ENCODE results near the gene PREX1.
"Not testable (repeated sequence)": the region's sequence is repeated elsewhere in the genome, so short reads cannot be mapped to it uniquely, and the experiment has no call there.

Gene PREX1

DNA sequence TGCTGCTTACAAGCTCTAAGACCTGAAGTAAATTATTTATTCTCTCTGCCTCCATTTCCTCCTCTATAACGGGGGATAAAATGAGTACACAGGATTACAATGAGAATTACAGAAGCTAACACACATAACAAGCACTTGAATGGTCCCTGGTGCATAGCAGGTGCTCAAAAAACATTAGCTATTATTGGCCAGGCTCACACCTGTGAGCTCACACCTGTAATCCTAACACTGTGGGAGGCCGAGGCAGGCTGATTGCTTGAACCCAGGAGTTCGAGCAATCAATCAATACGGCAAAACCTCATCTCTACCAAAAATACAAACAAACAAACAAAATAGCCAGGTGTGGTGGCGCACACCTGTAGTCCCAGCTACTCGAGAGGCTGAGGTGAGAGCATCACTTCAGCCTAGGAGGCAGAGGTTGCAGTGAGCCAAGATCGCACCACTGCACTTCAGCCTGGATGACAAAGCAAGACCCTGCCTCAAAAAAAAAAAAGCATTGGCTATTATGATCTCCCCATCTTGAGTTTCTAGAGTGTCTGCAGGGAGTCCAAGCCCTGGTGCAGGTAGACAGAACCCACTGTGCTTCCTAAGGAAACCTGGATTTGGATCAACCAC is 68.1 kb downstream of the PREX1 start:
- no peak for TF ChIP-seq POLR2A (IDR thresholded peaks at IDR 0.05; ENCODE audit: extremely low read depth, insufficient read length)
- TF ChIP-seq, protein P1, sequence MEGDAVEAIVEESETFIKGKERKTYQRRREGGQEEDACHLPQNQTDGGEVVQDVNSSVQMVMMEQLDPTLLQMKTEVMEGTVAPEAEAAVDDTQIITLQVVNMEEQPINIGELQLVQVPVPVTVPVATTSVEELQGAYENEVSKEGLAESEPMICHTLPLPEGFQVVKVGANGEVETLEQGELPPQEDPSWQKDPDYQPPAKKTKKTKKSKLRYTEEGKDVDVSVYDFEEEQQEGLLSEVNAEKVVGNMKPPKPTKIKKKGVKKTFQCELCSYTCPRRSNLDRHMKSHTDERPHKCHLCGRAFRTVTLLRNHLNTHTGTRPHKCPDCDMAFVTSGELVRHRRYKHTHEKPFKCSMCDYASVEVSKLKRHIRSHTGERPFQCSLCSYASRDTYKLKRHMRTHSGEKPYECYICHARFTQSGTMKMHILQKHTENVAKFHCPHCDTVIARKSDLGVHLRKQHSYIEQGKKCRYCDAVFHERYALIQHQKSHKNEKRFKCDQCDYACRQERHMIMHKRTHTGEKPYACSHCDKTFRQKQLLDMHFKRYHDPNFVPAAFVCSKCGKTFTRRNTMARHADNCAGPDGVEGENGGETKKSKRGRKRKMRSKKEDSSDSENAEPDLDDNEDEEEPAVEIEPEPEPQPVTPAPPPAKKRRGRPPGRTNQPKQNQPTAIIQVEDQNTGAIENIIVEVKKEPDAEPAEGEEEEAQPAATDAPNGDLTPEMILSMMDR (IDR thresholded peaks at IDR 0.05; ENCODE audit: low read depth, low read length): no peak
- TF ChIP-seq MYC (IDR thresholded peaks at IDR 0.05; ENCODE audit: low read depth, low read length): no peak
- TF ChIP-seq, protein P2, sequence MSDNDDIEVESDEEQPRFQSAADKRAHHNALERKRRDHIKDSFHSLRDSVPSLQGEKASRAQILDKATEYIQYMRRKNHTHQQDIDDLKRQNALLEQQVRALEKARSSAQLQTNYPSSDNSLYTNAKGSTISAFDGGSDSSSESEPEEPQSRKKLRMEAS (IDR thresholded peaks at IDR 0.05; ENCODE audit: low read depth, low read length): no peak
- H3K4me3 ChIP-seq (ENCODE audit: low read depth, low read length): no peak overlapping the region
- no peak for DNase-seq (ENCODE audit: low read depth)

DNA sequence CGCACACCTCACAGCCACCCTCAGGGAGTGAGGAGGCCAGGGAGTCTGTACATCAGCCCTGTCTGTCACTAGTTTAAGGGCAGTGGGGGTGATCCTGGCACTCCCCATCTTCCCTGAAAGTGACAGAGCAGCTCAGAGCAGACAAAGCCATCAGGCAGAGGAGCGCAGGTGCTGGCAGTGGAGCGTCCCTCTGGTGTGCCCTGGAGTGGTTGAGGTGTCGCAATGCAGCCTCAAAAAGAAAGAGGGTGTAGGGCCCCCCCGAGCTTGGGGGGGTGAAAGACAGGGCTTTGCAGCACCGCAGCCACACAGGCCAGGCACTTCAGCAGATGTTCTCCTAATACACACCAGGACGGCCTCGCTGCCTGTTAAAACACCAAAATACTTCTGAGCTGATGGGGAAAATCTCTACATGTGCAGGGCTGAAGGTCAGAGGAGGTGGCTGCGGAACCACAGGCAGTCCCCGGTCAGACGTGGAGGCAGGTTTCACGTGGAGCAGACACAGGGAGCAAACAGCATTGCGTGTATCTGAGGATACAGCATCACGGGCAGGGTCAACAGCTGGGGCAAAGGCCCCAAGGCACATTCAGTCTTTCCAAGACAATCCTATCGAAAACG is 69.5 kb downstream of the PREX1 start:
- DNase-seq (ENCODE audit: low read depth): peak; percentile 84
- no peak overlapping the region for H3K4me3 ChIP-seq (ENCODE audit: low read depth, low read length)
- no peak for TF ChIP-seq POLR2A (IDR thresholded peaks at IDR 0.05; ENCODE audit: extremely low read depth, insufficient read length)
- TF ChIP-seq, protein P2 (IDR thresholded peaks at IDR 0.05; ENCODE audit: low read depth, low read length): no peak; the same call in 1 of the 2 replicates
- TF ChIP-seq MYC (IDR thresholded peaks at IDR 0.05; ENCODE audit: low read depth, low read length): no peak
- TF ChIP-seq, protein P1 (IDR thresholded peaks at IDR 0.05; ENCODE audit: low read depth, low read length): no peak

DNA sequence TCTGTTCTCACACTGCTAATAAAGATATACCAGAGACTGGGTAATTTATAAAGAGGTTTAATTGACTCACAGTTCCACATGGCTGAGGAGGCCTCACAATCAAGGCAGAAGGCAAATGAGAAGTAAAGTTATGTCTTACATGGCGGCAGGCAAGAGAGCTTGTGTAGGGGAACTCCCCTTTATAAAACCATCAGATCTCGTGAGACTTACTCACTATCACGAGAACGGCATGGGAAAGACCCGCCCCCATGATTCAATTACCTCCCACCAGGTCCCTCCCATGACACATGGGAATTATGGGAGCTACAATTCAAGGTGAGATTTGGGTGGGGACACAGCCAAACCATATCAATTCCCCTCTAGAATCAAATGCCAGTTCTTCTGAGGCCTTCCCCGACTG is 71.0 kb downstream of the PREX1 start:
- not testable (repeated sequence) for DNase-seq (ENCODE audit: low read depth); H3K4me3 ChIP-seq (ENCODE audit: low read depth, low read length)

DNA sequence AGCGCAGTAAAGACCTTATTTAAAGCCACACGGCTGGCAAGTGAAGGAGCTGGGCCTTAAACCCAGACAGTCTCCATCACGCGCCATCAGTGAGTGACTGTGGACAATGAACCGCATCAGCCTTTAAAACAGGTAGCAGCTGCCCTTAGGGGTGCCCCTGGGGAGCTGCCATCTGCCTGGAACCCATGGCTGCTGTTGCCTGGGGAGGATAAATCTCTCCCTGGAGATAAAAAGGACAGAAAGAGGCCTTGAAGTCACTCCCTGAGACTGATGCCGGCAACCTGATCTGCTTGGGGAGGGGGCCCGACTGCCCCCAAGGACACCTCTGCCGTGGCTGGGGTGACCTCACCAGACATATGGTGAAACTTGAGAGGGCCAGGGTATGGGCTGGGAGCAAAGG is 73.5 kb downstream of the PREX1 start:
- H3K4me3 ChIP-seq (ENCODE audit: low read depth, low read length): no peak overlapping the region
- no peak for TF ChIP-seq POLR2A (IDR thresholded peaks at IDR 0.05; ENCODE audit: extremely low read depth, insufficient read length)
- TF ChIP-seq, protein P1 (IDR thresholded peaks at IDR 0.05; ENCODE audit: low read depth, low read length): no peak
- no peak for TF ChIP-seq MYC (IDR thresholded peaks at IDR 0.05; ENCODE audit: low read depth, low read length)
- TF ChIP-seq, protein P2 (IDR thresholded peaks at IDR 0.05; ENCODE audit: low read depth, low read length): no peak
- DNase-seq (ENCODE audit: low read depth): no peak

DNA sequence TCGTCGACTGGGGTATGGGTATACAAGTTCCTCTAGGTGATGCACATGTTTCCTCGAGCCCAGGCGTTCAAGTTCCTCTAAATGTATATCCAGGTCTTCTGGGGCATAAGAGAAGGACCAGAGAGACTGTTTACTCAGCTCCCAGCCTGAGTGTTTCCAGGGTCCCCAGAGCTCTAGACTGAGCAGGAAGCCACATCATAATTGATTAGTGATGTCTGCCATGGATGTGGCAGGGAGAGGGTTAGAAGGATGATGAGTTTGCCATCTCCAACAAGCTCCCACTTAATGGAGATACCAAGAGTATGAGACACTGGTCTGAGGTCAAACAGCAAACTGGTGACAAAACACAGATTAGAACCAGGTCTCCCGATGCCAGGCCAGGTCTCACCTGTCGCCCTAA is 74.8 kb downstream of the PREX1 start:
- no peak for DNase-seq (ENCODE audit: low read depth)
- TF ChIP-seq, protein P2 (IDR thresholded peaks at IDR 0.05; ENCODE audit: low read depth, low read length): no peak
- TF ChIP-seq, protein P1 (IDR thresholded peaks at IDR 0.05; ENCODE audit: low read depth, low read length): no peak

DNA sequence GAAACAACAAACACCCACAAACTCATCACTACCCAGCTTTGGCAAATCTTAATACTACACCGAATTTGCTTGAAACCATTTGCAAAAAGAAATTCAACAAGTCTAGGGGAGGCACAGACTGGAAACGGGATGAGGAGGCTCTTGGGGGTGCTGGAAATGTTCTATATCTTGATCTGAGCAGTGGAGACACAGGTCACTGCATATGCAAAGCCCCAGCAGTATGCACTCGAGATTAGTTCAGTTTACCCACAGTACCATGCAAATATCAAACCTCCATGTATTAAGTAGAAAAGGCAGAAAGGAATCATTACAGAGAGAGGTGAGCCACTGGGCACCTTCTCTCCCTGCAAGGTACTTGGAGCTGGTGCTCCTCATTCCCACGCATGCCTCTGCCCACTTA is 75.9 kb downstream of the PREX1 start:
- TF ChIP-seq, protein P2 (IDR thresholded peaks at IDR 0.05; ENCODE audit: low read depth, low read length): no peak
- no peak for TF ChIP-seq MYC (IDR thresholded peaks at IDR 0.05; ENCODE audit: low read depth, low read length)
- TF ChIP-seq, protein P1 (IDR thresholded peaks at IDR 0.05; ENCODE audit: low read depth, low read length): no peak
- TF ChIP-seq POLR2A (IDR thresholded peaks at IDR 0.05; ENCODE audit: extremely low read depth, insufficient read length): no peak
- DNase-seq (ENCODE audit: low read depth): no peak
- H3K4me3 ChIP-seq (ENCODE audit: low read depth, low read length): no peak overlapping the region

More for the DNA sequence above, 74.8 kb downstream of the PREX1 start:
- H3K4me3 ChIP-seq (ENCODE audit: low read depth, low read length): no peak overlapping the region
